SK-N-DZ (cell line): ENCODE measurements around the gene LSM10.

Experiments used
- DNase-seq: peaks from one replicate; pipeline ENCODE4 v3.0.0-alpha.2; 2015; ENCODE audit warnings: low spot score
- small RNA-seq, 2 experiments: library from RNA; depleted of rRNA; stranded (forward); fragments of <200 nt; gene quantifications; one replicate each; pipeline ENCODE3, GENCODE V24; 2014

The LSM10 gene

DNA sequence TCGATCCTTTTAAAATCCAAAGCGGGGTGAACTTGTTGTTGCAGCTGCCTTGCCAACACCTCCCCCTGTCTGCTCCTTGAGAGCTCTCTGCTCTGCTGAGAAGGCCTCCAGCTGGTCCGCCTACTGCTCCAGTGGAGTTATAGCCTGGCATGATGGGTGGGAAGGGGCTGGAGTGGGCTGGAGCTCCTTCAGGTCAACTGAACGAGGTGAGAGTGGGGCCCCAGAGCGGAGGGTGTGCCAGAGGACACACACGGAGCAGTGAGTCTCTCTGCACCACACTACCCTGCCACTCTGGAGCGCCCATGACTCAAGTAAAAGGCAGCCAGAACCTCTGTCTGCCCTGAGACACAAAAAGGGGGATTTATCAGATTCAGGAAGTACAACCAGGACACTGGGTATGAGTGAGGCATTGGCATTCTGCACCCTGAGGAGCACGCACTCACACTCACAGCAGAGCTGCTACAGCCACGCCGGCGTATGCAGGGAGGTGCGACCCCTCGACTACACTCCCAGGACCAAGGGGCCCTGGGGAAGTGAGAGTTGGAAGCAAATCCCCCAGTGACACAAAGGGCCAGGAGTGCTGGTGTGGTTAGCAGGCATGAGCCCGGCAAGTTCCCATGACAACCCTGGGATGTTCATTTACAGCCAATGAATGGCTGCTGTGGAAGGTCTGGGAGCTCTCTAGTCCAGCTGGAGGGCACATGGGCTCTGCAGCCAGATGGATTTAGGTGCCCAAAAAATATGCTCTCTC, 46.3 kb downstream of the LSM10 start:
- DNase-seq = no peak

- no peak for DNase-seq
Measured at GRCh38 chr1:36350659-36351226, 47.0 kb downstream of the LSM10 start.

DNA sequence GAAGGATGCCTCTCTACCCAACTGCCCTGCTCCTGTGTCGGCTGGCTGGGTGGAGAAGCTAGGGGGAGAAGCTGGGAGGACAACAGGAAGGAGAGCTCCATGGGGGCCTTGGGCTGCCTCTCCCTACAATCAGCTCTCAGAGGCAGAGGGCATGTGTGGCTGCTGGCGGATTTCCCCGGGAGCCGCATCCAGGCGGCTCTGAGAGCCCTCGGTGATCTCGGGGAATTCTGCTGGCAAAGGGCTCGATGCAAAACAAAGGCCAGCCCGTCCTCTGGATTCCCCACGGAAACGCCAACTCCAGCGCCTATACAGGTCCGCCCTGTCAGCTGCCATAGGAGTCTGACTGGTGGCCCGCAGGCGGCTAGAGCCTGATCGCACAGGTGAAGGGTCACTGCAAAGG, 47.9 kb downstream of the LSM10 start:
- no peak for DNase-seq

DNA sequence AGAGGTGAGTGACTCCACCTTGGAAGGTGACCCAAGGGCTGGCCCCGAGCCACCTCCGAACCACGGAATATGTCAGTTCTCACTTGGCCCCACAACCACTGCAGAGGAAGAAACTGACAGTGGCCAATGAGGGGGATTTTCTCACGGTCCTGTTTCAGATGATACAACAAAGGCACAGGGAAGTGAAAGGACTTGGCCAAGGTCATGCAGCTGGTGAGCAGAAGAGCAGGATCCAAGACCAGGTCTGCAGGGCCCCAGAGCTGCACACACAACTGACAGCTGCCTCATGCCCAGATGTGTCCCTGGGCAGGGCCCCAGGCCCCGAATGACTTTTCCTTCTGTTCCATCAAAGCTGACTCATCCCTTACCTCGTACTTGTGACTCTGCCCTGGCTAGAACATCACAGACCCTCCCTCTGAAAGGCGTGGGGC, 48.5 kb downstream of the LSM10 start:
- no peak for DNase-seq

DNA sequence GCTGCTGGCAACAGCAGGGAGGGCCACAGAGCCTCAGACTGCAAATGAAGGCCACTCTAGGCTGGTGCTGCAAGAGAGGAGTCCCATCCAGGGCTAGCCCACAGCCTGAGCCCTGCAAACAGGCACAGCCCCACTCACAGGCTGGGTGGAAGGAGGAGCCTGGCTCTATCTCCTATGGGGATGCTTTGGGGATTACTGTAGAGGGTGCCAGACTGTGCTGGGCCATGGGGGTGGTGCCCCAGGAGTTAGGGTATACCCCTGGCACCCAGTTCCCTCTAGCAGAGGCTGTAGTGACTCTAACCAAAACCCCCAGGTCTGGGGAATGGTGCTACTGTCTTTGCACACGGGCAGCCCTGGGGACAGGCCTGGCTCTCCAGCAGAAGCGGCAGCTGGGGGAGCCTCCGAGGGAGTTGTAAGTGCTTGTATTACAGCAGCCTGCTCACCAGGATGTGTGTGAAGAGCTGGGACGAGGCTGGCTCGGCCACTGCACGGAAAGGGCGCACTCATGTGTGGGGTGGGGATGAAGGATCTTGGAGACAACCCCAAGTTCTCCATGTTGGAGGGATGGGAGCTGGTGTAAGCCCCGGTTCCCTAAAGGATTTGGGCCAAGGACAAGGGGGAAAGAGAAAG, 50.9 kb downstream of the LSM10 start:
- DNase-seq = no peak

DNA sequence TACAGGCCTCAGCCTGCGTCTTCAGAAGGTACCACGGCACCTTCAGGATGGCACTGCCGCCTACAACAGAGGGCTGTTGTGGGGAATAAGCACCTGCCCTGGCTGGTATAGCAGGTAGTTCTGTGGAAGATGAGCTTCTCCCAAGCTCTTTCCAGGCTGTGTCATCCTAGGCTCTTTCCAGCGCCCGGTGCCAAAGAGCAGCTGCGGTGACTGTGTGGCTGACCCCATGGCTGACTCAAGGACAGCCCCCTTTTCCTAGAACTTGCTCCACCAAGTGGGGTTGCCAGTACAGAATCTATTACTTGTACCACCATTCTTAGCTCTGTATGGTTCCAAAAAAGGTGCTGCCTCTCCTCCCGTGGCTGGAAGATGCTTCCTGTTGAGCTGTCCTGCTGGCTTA, 52.4 kb downstream of the LSM10 start:
- no peak for DNase-seq

DNA sequence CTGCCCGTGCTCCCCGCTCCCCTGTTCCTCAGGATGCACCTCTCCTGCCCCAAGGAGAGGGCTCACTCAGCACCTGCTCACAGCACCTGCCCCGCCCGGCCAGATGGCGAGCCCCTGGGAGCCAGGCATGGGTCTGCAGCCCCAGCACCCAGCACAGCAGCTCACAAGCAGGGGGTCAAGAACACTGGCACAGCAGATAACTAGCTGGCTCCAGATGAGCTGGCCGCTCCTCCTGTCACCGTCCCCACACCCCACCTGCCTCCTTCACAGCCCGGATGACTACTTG, 53.4 kb downstream of the LSM10 start:
- DNase-seq = no peak

- no peak for DNase-seq
Measured at GRCh38 chr1:36343651-36344394, 53.9 kb downstream of the LSM10 start.

Small RNAs within 50 kb of the gene (small RNA-seq; reads per million reads assigned to genes)
- gene RNU4-27P = 0.04 to 0.08 reads per million in 2 experiments
- gene SNORA63C = 0.04 to 0.05 reads per million in 2 experiments
